HG02884 (cell line): ENCODE measurements around the gene EGFL8.
"Not testable (repeated sequence)": the region's sequence is repeated elsewhere in the genome, so short reads cannot be mapped to it uniquely, and the experiment has no call there.

Source experiments
- ATAC-seq: cut with Tn5 transposase; IDR thresholded peaks from one replicate; pipeline ENCODE4 v1.9.1; 2021; ENCODE audit warnings: mild to moderate bottlenecking, moderate library complexity; ENCODE audit not compliant: unreplicated experiment

Gene EGFL8

DNA sequence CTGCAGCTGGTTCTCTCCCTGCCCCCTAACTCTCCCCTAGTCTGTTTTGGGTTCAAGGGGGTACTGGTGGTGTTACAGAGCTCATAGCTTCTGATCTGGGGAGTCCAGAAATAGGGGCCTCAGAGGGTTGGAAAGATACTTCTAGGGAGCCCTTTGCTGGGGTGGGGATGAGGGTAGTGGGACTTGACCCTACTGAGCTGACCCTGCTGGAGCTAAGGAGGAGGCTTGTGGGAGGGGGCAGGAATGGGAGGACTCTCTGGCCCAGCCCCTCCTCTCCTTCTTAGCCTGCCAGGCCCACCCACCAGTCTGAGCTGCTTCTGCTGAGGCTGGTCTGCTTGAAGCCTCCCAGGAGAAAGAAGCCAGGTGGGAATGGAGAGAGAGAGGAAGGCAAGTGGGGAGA is at the start of gene EGFL8:
Gene EGFL8 (plus strand): TSS at position 301 of the 400 bp plus-strand sequence. CDS start 1,571 bp downstream, outside the sequence.
- no peak for ATAC-seq

DNA sequence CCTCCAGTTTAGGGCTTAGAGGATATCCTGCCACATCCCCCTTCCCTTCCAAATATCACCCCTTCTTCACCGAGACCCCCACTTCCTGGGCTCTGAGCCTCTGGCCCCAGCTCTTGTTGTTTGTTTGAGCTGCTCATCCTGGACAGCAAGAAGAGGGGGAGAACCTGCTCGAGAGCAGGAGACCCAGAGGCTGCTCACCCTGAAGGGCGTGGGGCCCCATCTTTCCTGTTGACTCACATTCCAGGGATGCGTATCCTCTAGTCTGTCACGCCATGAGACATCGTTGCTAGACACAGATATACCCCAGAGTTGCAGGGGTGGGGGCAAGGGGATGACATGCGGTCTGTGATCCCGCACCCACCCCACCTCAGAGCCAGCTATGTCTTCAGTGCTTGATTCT is 49.6 kb upstream of the EGFL8 start:
- ATAC-seq, result no peak

DNA sequence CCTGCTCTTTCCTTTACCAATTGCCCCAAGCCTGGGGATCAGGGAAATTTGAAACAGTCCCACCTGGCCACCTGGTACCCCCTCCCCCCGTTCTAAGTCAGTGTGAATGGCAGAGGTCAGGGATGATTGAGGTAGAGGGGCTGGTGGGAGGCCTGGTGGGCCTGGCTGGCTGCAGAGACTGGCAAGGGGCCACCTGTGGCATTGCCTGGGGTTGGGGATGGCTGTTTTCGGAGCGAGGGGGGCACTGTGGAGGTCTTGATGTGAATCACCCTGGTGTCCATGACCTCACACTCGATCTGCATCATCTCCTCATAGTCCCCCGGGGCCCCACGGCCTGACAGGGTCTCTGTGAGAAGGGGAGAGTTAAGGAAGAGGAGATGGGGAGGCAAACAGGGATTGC is 48.8 kb upstream of the EGFL8 start:
- no peak for ATAC-seq

DNA sequence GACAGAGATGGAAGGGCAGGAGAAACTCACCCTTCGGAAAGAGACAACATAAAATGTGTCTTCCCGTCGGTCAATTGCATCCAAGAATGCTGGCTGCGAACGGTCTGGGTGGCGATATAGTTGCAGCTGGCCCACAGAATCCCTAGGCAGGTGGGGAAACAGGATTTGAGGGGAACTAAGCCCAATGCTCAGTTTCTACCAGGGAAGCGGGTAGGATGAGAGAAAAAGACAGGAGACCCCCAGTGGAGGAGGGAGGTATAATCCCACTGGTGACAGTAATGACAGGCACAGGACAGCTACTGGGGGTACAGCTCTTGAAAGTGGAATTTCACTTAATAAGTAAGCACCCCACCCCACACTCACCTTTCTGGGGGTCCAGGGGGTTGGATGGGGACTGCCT is 47.7 kb upstream of the EGFL8 start:
- no peak for ATAC-seq

DNA sequence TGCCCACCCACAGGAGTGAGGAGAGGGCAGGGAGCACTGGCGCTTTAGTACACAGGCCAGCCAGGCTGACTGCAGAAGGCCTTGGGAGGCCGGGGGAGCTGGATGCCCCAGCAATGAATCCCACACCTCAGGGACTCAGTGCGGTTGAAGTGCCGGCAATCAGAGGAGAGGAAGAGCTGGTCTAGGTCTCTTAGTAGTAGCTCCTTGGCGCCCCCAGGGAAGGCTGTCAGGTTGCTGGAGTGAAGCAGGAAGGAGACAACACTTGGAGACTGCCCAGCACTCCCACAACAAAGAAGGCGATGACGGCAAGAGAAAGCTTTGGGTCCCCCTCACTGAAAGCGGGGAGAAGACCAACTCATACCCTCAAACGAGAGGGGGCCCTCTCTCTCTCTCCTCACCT is 46.9 kb upstream of the EGFL8 start:
- ATAC-seq, result no peak

DNA sequence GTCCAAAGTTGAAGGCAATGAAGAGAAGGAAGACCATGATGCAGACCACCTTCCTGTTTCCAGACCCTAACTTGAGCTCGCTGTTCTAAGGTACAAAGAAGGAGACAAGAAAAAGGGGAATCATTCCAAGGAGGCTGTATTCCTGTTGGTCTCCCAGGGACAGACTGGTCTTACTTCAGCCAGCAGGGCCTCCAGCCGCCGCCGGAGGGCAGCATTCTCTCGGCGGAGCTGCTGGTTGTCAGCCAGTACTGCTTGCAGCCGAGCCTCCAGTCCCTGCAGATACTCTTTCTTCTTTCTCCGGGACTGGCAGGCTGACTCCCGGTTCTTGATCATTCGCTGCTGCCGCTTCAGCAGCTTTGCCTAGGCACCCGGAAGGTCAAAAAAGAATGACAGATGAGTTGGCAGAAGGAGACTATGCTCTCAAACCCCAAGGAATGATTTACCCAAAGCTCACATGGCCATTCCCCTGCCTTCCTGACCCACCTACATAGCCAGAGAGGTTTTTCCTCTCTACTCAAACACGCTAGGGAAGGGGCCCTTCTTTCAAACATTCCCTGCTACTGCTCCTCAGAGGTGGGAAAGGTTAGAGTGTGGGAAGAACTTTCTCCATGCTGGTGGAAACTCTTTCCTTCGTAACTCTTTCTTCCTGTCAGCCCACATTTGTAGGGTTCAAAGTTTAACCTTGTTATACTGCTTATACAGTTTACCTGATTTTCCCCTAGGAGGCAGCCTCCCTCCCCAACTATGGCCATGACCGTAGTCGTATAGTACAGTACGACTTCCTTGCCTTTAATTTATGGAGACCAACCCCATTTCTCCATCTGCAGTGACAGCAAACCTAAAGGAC is 45.4 kb upstream of the EGFL8 start:
- ATAC-seq, result no peak

DNA sequence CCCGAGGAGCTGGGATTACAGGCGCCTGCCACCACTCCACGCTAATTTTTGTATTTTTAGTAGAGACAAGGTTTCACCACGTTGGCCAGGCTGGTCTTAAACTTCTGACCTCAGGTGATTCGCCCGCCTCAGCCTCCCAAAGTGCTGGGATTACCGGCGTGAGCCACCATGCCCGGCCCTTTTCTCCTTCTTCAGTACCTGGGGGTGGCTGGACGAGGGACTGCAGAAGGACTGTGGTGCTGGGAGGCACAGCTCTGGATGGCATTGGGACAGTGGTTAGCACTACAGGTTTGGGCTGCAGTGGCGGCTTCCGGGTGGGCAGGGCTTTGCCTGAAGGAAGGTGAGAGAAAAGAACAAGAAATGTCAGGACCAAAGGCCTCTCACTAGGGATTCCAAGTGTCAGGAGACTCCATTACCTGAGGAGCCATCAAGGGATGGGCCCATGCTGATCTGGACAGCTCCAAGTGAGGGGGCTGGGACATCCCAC is 43.8 kb upstream of the EGFL8 start:
- no peak for ATAC-seq

DNA sequence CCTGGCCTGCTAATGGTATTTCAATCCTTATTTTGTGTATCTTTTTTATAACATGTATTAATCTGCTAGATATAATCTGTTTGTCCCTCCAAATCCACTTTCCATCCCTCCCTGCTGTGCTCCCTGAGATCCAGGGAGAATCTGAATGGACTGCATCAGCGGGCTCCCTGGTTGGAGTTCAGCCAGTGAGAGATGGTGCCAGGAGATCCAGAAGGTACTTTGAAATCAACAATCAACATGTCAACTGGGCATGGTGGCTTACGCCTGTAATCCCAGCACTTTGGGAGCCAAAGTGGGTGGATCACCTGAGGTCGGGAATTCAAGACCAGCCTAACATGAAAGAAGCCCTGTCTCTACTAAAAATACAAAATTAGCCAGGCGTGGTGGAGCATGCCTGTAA is 40.7 kb upstream of the EGFL8 start:
- ATAC-seq, result no peak

DNA sequence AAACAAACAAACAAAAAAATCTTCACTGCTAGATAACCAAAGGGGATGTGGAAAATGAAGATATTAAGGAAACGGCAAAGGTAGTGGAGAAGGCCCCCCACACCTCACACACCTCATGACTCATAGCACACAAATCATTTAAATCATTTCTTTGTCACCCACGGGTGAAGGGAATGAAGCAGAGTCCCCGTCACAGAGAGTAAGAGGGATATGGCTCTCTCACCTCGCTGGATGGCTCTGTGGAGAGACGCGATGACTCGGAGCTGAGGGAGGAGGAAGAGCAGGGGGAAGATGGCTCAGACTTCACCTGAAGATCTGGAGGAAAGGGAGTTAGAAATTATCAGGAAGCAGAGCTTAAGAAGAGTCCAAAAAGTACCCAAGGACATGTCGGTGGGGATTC is 37.5 kb upstream of the EGFL8 start:
- no peak for ATAC-seq

DNA sequence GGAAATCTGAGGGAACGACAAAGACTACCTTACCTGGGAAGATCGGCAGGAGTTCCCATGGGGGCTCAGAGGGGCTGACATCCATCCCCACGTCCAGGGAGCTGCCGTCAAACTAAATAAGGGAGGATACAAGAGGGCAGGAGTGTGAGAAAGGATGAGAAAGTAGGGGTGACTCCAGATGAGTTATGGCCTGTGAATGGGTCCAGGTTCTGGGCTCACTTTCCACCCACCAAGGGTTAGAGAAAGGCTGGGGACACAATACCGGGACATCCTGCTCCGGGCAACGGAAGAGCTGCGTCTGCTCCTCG is 37.0 kb upstream of the EGFL8 start:
- ATAC-seq, result no peak

DNA sequence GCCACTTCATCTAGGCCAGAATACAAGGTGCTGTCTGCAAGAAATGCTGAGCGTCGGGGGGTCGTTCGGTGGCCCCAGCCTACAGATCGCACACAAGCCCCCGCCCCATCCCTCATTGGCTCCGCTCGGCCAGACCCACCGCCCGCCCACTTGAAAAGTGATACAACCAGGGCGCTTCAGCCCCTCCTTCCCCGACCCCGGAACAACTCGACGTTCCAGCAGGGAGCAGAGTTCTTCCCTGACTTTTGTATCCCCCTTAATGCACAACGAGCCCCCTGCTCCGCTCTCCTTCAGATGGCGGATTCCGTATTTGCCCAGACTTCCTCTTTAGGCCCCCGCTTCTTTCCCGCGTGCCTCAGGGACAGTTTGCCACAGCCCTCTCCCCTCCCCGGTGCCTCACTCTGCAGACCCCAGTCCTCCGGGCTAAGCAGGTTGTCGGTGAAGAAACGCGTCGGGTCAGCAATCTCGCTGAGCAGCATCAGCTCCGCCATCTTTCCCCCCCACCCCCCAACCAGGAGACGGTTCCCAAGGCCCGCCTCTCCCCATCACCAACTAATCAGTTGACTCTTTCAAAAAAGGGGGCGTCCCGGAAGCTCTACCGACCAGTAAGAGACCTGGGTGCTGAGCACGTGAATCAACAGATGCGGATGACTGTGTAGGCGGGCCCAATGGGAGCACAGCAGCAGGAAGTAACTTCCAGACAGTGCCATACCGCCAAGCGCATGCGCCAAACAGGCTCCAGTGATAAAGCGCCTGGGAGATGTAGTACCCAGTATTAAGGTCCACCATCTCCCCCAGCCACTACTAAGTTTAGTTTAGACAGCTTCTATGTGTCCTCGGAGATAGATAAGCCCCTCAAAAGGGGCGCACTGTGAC is 36.4 kb upstream of the EGFL8 start, which contains the start of gene ATF6B:
Gene ATF6B (minus strand): TSS at position 530 of the 876 bp plus-strand sequence. CDS start 39 bp downstream, at position 491.
- ATAC-seq, result peak; percentile 78

DNA sequence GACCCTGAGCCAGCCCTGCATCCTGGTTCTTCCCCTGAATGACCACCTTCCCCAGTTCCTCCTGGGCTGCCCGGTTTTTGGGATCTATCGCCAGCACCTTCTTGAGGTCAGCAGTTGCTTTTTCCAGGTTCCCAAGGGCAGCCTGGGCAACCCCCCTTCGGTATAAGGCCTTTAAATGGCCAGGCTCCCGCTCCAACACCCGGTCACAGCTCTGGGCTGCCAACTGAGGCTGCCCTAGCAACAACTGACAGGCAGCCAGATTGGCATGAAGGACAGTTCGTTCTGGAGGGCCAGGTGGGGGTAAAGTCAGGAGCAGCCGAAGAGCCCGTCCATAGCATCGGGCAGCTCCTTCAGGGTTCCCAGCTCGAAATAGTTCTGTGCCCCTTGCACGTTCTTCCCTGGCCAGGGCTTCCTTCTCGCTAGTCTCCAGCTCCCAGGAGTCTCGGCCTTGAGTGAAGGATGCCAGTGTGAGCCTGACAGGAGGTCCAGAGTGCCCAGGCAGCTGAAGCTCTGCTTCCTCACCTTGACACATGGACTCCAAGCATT is 35.6 kb upstream of the EGFL8 start:
- no peak for ATAC-seq

DNA sequence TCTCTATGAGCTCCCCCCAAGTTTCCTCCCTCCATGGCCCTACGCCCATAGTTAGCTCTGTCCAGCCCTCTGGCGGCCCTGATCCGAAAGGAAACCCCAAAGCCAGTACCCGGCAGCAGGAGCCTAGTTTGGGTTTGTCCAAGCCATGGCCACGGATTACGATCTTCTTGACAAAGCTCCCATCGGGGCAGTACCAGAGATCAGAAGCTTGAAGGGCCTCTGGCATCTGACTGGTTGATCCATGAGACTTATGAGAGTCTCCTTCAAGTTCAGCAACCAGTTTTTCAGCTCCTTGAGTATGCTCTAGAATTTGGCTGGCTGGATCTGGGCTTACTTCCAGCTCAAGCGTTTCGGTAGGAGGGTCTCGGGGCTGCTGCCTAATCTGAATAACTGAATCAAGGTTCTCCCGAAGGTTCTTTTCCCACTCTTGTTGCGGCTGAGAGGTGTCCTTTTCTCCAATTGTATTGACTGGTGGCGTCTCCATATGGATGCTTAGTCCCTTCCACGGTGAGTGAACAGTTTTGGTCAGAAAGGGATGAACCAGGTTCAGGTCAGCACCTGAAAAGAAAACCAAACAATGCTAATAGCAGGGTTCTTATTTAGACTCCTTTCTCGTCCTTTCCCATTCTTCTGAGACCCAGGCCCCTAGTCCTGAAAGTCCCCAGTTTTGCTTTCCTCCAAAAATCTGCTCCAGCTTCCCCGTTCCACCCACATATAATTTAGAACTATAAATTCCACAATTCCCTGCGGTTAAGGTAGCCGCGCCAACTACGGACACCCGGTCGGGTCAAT is 34.9 kb upstream of the EGFL8 start:
- no peak for ATAC-seq

DNA sequence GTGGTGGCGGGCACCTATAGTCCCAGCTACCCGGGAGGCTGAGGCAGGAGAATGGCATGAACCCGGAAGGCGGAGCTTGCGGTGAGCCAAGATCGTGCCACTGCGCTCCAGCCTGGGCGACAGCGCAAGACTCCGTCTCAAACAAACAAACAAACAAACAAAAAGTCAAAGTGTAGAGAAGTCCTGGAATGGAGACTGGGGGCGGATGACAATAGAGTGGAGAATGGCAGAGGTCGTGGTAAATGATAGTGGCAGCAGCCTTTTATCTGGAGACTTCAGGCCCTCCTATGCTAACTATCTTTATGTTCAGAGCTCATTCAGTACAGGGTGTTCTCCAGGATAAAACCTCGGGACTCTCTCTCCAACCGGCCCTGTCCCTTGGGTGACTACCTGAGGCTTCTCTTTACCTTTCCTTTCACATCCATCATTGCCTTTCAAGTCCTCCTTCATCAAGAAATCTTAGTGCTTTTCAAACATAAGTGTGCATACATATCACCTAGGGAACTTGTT is 32.9 kb upstream of the EGFL8 start:
- no peak for ATAC-seq

DNA sequence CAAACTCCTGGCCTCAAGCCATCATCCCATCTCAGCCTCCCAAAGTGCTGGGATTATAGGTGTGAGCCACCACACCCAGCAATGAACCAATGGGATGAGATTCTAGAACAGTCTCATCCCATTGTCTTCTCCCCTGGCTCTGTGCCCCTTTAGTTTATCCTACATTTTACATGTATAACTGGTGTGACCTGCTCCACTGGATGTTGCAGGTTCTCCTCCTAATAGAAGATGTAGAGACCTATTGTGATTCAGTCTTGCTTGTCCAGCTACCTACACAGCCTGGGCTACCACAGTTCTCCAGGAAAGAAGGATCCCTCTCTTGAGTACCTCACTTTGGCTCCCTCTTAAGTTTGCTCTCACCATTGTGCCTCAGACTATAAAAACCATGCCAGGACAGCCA is 32.3 kb upstream of the EGFL8 start:
- no peak for ATAC-seq

DNA sequence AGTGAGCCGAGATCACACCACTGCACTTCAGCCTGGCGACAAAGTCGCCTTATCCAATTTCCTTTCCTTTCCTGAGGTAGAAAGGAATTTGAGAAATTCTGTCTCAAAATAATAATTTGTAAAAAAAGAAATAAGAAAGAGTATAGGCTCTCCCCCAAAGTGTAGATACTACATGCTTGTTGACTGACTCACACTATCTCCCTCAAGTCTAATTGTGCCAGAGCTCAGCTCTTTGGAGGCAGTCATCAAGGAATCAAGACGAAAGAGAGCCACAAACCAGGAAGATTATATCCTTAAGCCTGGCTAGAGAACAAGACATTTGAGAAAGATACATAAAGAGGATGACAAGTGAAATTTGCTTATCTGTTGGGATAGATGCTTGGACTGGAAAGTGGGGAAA is 30.6 kb upstream of the EGFL8 start:
- no peak for ATAC-seq

DNA sequence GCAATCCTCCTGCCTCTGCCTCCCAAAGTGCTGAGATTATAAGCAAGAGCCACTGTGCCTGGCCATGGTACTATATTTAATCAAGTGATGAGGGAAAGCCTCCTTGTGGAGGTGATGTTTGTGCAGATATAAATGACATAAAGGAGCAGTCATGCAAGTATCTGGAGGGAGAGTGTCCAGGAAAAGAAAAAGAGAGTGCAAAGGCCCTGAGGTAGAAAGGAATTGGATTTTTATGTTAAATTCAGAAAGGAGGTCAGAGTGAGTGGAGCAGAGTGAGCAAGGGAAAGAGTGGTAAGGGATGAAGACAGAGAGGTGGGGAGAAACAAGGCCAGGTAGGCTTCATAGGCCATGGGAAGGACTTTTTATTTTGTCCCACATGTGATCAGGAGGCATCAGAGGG is 26.9 kb upstream of the EGFL8 start:
- no peak for ATAC-seq

DNA sequence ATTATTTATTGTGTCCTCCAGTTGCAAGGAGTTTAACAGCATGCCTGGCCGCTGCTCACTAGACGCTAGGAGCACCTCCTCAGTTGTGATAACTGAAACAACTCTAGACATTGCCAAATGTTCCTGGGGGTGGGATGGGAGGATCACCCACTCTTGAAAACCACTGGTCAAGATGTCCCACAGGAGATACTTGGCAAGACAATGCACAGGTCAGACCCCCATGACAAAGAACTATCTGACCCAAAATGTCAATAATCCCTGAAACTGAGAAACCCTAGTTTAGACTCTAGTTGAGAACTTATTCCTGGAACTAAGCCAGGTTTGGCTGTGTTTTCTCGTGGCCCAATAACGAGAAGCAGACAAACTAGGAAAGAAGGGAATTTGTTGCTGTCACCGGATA is 24.8 kb upstream of the EGFL8 start:
- no peak for ATAC-seq

DNA sequence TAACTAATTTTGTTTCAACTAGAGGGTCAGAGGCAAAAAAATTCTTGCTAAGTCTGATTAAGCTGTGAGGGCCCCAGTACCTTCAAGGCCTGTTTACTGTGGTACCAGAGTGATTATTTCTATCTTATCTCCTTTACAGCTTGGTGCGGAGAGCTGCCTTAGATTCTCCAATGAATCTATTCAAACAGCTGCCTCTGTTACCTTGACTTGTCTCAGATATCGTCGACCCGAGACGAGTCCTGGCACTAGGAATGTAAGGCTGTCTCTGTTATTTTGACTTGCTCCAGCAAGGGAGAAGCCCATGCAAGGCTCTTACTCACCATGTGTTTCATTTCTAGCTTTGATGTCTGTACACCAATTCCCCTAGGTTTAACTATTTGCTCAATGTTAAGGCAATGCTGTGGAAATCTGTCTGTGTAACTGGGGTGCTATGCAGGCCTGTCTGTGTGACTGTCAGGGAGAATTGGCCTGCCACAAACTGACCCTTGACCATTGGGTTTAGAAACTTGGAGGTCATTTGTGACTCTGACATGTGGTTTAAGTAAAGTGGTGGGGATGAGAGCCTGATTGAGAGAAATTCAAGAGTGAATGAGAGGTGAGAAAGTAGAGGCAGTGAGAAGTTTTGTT is 23.9 kb upstream of the EGFL8 start:
- no peak for ATAC-seq

DNA sequence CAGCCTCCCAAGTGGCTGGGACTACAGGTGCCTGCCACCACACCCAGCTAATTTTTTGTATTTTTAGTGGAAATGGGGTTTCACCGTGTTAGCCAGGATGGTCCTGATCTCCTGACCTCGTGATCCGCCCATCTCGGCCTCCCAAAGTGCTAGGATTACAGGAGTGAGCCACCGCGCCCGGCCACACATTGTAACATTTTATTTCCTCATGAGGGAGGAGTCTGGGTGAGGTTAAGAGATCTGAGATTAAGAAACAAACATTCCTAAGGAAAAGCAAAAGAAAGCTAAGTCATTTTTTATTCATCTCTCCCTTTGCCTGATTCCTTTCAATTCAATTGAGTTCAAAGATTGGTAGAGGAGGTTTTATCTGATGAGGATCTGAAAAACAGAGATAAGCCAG is 20.2 kb upstream of the EGFL8 start:
- not testable (repeated sequence) for ATAC-seq
